Skin epidermis (tissue), 12 donors: ENCODE results near the gene CYP27B1.
"Not testable (repeated sequence)": the region's sequence is repeated elsewhere in the genome, so short reads cannot be mapped to it uniquely, and the experiment has no call there.

Experiments used
- H3K27ac ChIP-seq, 21 experiments: fragments of 200-600 bp; sonication (generic) in 11 of 21; one replicate each; pipeline ENCODE4 v1.5.0; 2020; ENCODE audit warnings: mild to moderate bottlenecking in 3 of 21, inconsistent platforms in 2 of 21, moderate library complexity in 2 of 21
- H3K4me3 ChIP-seq, 7 experiments: fragments of 200-600 bp; sonication (generic) in 2 of 7; one replicate each; pipeline ENCODE4 v1.5.0; 2020; ENCODE audit warnings: inconsistent platforms in 2 of 7, mild to moderate bottlenecking in 2 of 7, moderate library complexity in 1 of 7

CYP27B1 gene

GRCh38 chr12:57793920-57794319, 27.0 kb upstream of the CYP27B1 start:
- Histone ChIP-seq H3K27ac (peak overlapping the region in 11 of 21 experiments; percentile 47 to 74 (median 60)), H3K4me3 (no peak overlapping the region)

GRCh38 chr12:57783861-57784260, 17.0 kb upstream of the CYP27B1 start:
- peak overlapping the region in 1 of 21 experiments; percentile 89 for H3K27ac ChIP-seq
- H3K4me3 ChIP-seq = peak overlapping the region in 4 of 7 experiments; percentile 65 to 99 (median 94)

DNA sequence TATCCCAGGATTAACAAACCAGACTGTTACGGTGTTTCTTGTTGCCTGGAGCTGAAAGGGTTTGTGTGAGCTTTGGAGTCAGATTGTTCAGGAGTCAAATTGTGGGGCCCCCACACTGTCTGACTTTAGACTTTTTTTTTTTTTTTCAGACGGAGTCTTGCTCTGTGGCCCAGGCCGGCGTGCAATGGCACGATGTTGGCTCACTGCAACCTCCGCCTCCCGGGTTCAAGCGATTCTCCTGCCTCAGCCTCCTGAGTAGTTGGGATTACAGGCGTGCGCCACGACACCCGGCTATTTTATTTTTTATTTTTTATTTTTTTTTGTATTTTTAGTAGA, 16.6 kb upstream of the CYP27B1 start:
- H3K4me3 ChIP-seq = peak overlapping the region; percentile 65 to 99 (median 77)
- peak overlapping the region in 13 of 21 experiments; percentile 58 to 89 (median 85) for H3K27ac ChIP-seq

- H3K27ac ChIP-seq = peak within 1 kb of the TSS; percentile 29 to 89 (median 83)
- peak within 1 kb of the TSS; percentile 65 to 99 (median 77) for H3K4me3 ChIP-seq
These were observed 16.0 kb upstream of the CYP27B1 start, which contains the start of gene TSFM for GRCh38 chr12:57782608-57783465. Gene TSFM (plus strand): TSS chr12:57782787. CDS start chr12:57782802, 15 bp downstream.

- Histone ChIP-seq H3K4me3 (peak overlapping the region in 4 of 7 experiments; percentile 65 to 99 (median 84)), H3K27ac (peak overlapping the region in 12 of 21 experiments; percentile 8 to 89 (median 84))
These were observed 15.3 kb upstream of the CYP27B1 start for GRCh38 chr12:57782243-57782607.

DNA sequence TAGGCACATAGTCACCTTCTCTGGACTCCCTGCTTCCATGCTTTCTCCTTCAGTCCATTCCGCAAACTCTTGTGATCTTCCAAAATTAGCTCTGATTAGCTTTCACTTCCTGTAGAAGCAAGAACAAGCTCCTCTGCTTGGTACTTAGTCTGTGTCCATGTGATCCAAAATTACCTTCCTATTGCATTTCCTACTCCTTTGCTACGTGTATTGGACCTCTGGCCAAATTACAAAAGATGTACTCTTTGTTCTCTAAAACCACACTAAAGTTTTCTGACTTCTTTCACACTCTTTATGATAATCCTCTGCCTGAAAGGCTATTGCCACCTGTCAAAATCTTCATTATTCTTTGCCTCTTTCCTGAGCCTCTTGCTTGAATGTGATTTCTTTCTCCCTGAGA, 14.9 kb upstream of the CYP27B1 start:
- Histone ChIP-seq H3K4me3 (no peak overlapping the region), H3K27ac (peak overlapping the region in 11 of 21 experiments; percentile 8 to 89 (median 38))

DNA sequence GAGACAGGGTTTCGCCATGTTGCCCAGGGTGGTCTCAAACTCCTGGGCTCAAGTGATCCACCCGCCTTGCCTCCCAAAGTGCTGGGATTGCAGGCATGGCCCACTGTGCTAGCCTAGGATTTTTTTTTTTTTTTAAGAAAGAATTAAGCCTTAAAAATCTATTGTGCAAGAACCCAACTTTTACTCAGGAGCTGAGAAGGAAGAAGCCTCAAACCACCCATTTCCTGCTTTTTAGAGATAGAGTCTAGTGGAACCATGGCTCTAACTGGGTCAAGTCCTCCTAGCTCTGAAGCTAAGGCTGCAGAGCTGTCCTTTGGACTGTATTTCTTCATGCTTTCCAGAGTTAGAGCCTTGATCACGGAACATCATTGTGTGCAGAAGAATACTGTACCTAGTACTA, 14.4 kb upstream of the CYP27B1 start:
- no peak overlapping the region for H3K4me3 ChIP-seq
- H3K27ac ChIP-seq = peak overlapping the region in 11 of 21 experiments; percentile 6 to 89 (median 37)

- Histone ChIP-seq H3K4me3 (no peak overlapping the region), H3K27ac (peak overlapping the region in 12 of 21 experiments; percentile 6 to 89 (median 38))
These were observed 13.5 kb upstream of the CYP27B1 start for GRCh38 chr12:57780284-57780897.

DNA sequence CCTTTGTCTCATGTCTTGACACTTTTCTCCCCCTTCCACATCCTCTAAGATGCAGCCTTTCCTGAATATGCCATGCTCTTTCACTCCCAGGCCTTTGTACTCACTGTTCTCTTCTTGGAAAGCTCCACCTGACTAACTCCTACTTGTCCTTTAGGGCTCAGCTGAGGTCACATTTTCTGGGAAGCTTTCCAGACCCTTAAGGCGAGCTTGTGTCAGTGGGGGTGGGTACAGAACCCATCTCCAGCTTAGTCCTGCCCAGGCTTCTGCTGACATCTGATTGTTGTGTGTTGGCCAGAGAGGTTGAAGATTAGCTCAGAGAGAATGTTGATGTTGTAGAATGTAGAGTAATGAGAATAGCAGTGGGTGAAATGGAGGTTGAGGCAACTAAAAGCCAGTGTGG, 12.9 kb upstream of the CYP27B1 start:
- H3K27ac ChIP-seq = peak overlapping the region in 4 of 21 experiments; percentile 6 to 89 (median 36)
- no peak overlapping the region for H3K4me3 ChIP-seq

DNA sequence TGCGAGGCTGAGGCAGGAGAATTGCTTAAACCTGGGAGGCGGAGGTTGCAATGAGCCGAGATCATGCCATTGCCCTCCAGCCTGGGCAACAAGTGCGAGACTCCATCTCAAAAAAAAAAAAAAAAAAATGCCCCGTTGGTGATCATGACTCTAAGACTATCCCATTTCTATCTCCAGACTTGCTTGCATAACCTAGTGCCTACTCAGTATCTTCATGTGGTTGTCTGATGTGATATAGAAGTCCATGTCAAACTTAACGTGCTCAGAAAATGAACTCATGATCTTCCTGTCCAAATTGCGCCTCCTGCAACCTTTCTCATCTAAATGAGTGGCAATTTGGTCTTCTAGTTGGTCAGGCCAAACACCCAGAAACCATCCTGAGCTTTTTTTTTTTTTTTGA, 11.0 kb upstream of the CYP27B1 start:
- Histone ChIP-seq H3K4me3 (no peak overlapping the region), H3K27ac (no peak overlapping the region)

DNA sequence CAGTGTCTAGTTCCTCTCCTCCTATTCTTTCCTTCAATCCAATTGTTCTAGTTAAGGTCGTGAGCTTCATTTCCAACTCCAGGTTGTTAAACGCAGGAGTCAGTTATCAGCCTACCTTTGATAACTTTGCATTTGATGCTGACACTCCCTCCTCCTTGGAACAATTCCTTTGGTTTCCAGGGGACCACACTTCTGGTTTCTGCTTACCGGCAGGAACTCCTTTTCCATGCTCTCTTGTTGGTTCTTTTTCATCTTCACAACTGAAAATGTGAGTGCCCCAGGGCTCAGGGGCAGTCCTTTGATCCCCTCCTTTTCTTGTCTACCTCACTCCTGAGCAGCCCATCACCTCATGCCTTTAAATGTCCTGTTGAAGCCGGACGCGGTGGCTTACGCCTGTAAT, 10.5 kb upstream of the CYP27B1 start:
- Histone ChIP-seq H3K4me3 (no peak overlapping the region), H3K27ac (peak overlapping the region in 1 of 21 experiments; percentile 4)

DNA sequence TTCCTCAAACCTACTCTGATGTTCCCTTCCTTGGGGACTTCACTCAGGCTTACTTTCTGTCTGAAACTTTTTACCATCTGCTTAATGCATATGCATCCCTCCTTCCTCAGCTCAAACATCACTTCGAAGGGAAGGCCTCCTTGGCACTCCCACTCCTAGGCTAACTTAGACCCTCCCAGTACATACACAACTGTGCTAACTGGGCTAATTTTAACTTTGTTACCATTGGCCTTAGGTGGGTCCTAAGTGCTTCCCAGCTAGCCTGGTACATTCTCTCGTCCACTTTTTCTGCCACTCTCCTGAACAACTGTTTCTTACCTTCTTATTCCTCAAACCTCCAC, 9.3 kb upstream of the CYP27B1 start:
- Histone ChIP-seq H3K4me3 (no peak overlapping the region), H3K27ac (peak overlapping the region in 1 of 21 experiments; percentile 29)

DNA sequence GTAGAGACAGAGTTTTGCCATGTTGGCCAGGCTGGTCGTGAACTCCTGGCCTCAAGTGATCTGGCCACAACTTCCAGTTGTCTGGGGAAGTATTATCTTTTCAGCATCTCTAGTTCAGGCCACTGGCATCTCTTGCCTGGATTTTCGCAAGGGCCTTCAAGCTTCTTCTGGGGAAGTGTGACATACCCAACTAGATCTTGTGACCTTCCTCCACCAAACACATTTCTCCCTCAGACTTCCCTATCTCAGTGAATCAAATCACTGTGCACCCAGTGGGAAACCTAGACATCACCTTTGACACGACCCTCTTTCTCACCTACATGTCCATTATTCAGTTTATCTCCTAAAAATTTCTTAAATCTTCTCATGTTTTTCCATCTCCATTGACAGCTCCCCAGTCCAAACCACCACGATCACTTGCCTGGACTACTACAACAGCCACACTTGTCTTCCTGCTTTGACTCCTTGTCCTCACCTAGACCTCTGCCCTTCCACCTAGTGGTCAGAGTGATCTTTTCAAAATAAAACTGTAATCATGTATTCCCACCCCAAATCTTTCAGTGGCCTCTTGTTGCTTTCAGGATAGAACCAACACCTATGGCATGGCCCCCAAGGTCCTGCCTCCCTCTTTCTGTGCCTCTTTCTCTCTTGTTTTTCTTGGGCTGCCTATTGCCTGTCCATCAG, 8.8 kb upstream of the CYP27B1 start:
- Histone ChIP-seq H3K27ac (peak overlapping the region in 1 of 21 experiments; percentile 29), H3K4me3 (no peak overlapping the region)

- H3K4me3 ChIP-seq = no peak overlapping the region
- no peak overlapping the region for H3K27ac ChIP-seq
These were observed 8.2 kb upstream of the CYP27B1 start for GRCh38 chr12:57775044-57775443.

DNA sequence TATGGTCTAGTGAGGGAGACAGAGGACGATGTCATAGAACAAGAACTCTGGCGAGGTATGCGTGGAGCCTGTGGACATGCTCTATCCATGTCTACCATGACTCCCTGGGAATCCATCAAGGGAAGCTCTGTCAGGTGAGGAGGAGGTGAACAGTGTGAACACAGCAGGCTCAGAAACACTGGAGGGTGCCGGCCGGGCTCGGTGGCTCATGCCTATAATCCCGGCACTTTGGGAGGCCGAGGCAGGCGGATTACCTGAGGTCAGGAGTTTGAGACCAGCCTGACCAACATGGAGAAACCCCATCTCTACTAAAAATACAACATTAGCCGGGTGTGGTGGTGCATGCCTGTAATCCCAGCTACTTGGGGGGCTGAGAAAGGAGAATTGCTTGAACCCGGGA, 7.8 kb upstream of the CYP27B1 start:
- not testable (repeated sequence) for H3K4me3 ChIP-seq, H3K27ac ChIP-seq

DNA sequence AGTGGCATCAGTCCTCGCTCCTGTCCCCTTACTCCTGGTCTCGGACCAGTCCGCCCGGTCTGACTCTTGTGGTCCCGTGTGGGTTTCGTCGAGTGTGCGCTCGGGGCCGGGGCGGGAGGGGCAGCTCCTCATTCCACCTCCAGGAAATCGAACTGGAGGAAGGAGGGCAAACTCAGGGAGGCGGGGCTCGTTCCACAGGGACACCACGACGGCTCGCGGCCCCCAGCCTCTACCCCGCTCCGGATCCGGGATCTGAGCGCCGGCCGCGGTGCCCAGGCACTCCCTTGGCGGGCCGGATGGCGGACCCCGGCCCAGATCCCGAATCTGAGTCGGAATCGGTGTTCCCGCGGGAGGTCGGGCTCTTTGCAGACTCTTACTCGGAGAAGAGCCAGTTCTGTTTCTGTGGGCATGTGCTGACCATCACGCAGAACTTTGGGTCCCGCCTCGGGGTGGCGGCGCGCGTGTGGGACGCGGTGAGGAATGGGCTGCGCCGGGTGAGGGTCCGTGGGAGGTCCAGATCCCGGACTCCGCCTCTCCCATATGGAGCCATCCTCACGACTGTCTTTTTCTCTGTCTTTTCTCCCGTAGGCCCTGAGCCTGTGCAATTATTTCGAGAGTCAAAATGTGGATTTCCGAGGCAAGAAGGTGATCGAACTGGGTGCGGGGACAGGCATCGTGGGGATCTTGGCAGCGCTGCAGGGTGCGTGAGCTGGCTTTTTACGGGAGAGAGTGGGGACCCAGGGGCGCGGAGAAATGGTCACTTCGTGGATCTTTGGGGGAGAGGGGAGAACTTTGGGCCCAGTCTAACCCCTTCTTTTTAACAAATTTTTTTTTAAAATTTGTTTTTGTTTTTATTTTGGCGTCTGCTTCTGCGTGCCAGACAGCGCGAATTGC, 5.8 kb upstream of the CYP27B1 start, which contains the start of gene EEF1AKMT3:
Gene EEF1AKMT3, plus strand, starts transcription at position 186 of the 894 bp plus-strand sequence. Its CDS starts 111 bp downstream, at position 297.
- Histone ChIP-seq H3K4me3 (peak within 1 kb of the TSS; percentile 45 to 93 (median 74)), H3K27ac (peak within 1 kb of the TSS; percentile 38 to 93 (median 89))

GRCh38 chr12:57771873-57772428, 5.1 kb upstream of the CYP27B1 start, which contains the start of gene METTL1:
Gene METTL1 (minus strand): TSS chr12:57772105. CDS start chr12:57772083, 22 bp downstream.
- Histone ChIP-seq H3K27ac (peak within 1 kb of the TSS; percentile 38 to 93 (median 89)), H3K4me3 (peak within 1 kb of the TSS; percentile 45 to 93 (median 74))

DNA sequence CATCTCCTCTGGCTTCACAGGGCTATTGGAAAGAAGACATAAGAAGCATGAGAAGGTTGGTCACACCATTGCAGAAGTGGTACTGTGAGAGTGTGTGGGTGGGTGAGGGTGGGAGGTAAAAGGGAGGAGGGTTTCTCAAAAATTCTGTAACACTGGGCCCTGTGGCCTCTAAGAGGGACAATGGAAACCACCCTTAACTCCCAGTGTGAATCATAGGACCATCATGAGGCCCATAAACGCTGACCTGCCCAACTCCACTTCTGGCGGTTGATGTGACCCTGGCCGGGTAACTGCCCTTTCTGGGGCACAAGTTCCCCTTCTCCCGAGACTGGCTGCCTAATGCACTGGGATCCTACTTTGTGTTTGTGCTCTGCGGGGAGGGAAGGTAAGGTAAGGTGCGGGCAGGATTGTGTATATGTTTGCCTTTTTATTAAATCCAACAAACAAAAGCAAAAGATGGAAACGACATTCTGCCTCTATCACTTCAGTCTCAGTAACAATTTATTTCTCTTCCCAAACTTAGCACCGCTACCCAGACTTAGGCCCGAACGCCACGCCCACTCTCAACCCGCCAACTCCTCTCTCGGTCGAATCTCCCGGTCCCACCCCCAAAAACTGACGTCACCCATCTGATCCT, 4.5 kb upstream of the CYP27B1 start:
- Histone ChIP-seq H3K4me3 (peak overlapping the region; percentile 45 to 93 (median 74)), H3K27ac (peak overlapping the region in 20 of 21 experiments; percentile 62 to 93 (median 89))
